ENCODE data around the gene SEMA6D. TPM values are rescaled to one million over a fixed set of nuclear protein-coding genes. Genes with fewer than 3 reads are reported as not detected.

Gene SEMA6D, protein sequence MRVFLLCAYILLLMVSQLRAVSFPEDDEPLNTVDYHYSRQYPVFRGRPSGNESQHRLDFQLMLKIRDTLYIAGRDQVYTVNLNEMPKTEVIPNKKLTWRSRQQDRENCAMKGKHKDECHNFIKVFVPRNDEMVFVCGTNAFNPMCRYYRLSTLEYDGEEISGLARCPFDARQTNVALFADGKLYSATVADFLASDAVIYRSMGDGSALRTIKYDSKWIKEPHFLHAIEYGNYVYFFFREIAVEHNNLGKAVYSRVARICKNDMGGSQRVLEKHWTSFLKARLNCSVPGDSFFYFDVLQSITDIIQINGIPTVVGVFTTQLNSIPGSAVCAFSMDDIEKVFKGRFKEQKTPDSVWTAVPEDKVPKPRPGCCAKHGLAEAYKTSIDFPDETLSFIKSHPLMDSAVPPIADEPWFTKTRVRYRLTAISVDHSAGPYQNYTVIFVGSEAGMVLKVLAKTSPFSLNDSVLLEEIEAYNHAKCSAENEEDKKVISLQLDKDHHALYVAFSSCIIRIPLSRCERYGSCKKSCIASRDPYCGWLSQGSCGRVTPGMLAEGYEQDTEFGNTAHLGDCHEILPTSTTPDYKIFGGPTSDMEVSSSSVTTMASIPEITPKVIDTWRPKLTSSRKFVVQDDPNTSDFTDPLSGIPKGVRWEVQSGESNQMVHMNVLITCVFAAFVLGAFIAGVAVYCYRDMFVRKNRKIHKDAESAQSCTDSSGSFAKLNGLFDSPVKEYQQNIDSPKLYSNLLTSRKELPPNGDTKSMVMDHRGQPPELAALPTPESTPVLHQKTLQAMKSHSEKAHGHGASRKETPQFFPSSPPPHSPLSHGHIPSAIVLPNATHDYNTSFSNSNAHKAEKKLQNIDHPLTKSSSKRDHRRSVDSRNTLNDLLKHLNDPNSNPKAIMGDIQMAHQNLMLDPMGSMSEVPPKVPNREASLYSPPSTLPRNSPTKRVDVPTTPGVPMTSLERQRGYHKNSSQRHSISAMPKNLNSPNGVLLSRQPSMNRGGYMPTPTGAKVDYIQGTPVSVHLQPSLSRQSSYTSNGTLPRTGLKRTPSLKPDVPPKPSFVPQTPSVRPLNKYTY
- total RNA-seq = 1.7 and 3.8 TPM in 2 replicates

DNA sequence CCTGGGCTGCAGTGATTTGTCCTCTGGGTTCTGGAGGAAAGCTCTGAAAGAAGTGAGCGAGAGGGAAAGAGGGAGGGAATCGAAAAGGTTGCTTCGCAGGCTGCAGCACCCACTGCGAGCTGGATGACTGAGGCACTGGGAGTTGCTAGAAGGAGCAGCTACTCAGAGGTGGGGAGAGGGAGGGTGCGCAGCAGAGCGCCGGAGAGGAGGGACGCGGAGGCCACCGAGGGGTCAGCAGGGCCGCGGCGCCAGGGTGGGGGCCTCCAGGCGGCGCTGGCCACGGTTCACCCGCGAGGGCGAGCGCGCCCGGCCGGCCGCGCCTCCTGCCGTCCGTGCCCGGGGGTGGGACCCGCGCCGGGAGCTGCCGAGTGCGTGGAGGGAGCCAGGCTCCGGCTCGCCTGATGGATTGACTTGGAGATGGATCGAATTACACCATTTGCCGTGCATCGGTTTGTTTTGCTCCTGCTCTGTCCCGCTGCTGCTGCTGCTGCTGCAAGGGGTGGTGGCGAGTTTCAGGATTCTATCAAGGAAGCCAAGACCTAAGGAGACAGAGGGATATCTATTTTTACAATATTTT lies at the start of gene SEMA6D:
TSS of gene SEMA6D (plus strand) at position 470 of the 577 bp plus-strand sequence. CDS start 42,294 bp downstream, outside the sequence.

Data from tracheal epithelial cell (primary cell).